ENCODE results near the gene YY1. TPM values are rescaled to one million over a fixed set of nuclear protein-coding genes. Genes with fewer than 3 reads are reported as not detected.
A peak's percentile ranks its signal among the peaks of the same experiment; 100 is the strongest.

Gene YY1
- polyA plus RNA-seq, 2 of the 4 experiments (the other 2 are of a cell fraction): 58.4 to 65.8 TPM

GRCh38 chr14:100213956-100214769 is 24.8 kb upstream of the YY1 start:
- Histone ChIP-seq H3K4me3 (peak overlapping the region; percentile 93), H3K4me1 (peaks cover 16% of the 10 kb centered on the region), H3K9me3 (no peaks in the 10 kb centered on the region), H3K4me2 (peak overlapping the region; percentile 100), H3K27ac (peak overlapping the region; percentile 96 to 98)
- 5% methylated on average over 42 of the region's 90 CpGs for WGBS (ENCODE audit: missing lambda C conversion rate)
- ATAC-seq (peak; percentile 96 to 97), DNase-seq (ENCODE audit: low read depth in 1 of 2, low spot score in 1 of 2) (peak; percentile 86 to 87), FAIRE-seq (no peak)
- ChIA-PET CTCF (interaction anchor here (1.0 to 3.9 kb wide), 6 partner anchors 11 to 106 kb away, joined by 3 to 21 read pairs (median 4); no protein-coding TSS in a partner anchor), POLR2A (interaction anchor here (0.6 to 1.8 kb wide), 8 partner anchors 8 to 231 kb away, joined by 3 to 11 read pairs (median 5); no protein-coding TSS in a partner anchor)
- 0 out of 2 replicates have a peak, but pooled peaks have one; percentile 23 for TF ChIP-seq RFX5 (IDR thresholded peaks at IDR 0.05)
- peak; percentile 90; the same call in 1 of the 2 replicates for TF ChIP-seq PHF8 (IDR thresholded peaks at IDR 0.05; ENCODE audit: borderline replicate concordance, low read depth)
- no peak for TF ChIP-seq HES2 (IDR thresholded peaks at IDR 0.05)
- no peak for TF ChIP-seq CEBPB (IDR thresholded peaks at IDR 0.05)
- TF ChIP-seq, protein P1, sequence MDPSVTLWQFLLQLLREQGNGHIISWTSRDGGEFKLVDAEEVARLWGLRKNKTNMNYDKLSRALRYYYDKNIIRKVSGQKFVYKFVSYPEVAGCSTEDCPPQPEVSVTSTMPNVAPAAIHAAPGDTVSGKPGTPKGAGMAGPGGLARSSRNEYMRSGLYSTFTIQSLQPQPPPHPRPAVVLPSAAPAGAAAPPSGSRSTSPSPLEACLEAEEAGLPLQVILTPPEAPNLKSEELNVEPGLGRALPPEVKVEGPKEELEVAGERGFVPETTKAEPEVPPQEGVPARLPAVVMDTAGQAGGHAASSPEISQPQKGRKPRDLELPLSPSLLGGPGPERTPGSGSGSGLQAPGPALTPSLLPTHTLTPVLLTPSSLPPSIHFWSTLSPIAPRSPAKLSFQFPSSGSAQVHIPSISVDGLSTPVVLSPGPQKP (IDR thresholded peaks at IDR 0.05; ENCODE audit: low read depth, low read length): no peak
- TF ChIP-seq GATA3 (IDR thresholded peaks at IDR 0.05; ENCODE audit: borderline replicate concordance): no peak
- TF ChIP-seq, protein P2, sequence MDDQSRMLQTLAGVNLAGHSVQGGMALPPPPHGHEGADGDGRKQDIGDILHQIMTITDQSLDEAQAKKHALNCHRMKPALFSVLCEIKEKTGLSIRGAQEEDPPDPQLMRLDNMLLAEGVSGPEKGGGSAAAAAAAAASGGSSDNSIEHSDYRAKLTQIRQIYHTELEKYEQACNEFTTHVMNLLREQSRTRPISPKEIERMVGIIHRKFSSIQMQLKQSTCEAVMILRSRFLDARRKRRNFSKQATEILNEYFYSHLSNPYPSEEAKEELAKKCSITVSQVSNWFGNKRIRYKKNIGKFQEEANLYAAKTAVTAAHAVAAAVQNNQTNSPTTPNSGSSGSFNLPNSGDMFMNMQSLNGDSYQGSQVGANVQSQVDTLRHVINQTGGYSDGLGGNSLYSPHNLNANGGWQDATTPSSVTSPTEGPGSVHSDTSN (IDR thresholded peaks at IDR 0.05): 0 out of 2 replicates have a peak, but pooled peaks have one; percentile 22
- TF ChIP-seq RAD21 (conservative IDR thresholded peaks at IDR 0.05 in 1 of 2, IDR thresholded peaks at IDR 0.05 in 1 of 2): peak in 1 of 2 experiments; percentile 29; a peak in 1 of 5 replicates
- TF ChIP-seq, protein P3, sequence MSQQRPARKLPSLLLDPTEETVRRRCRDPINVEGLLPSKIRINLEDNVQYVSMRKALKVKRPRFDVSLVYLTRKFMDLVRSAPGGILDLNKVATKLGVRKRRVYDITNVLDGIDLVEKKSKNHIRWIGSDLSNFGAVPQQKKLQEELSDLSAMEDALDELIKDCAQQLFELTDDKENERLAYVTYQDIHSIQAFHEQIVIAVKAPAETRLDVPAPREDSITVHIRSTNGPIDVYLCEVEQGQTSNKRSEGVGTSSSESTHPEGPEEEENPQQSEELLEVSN (IDR thresholded peaks at IDR 0.05; ENCODE audit: borderline replicate concordance, low read depth): peak; percentile 68
- TF ChIP-seq, protein P4, sequence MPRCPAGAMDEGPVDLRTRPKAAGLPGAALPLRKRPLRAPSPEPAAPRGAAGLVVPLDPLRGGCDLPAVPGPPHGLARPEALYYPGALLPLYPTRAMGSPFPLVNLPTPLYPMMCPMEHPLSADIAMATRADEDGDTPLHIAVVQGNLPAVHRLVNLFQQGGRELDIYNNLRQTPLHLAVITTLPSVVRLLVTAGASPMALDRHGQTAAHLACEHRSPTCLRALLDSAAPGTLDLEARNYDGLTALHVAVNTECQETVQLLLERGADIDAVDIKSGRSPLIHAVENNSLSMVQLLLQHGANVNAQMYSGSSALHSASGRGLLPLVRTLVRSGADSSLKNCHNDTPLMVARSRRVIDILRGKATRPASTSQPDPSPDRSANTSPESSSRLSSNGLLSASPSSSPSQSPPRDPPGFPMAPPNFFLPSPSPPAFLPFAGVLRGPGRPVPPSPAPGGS (IDR thresholded peaks at IDR 0.05): peak; percentile 83
- TF ChIP-seq FOSL2 (IDR thresholded peaks at IDR 0.05): no peak
- 0 out of 2 replicates have a peak, but pooled peaks have one; percentile 30 for TF ChIP-seq FOSL2 (CRISPR knock-in tag; IDR thresholded peaks at IDR 0.05)
- TF ChIP-seq JUNB (IDR thresholded peaks at IDR 0.05): no peak
- TF ChIP-seq SREBF2 (IDR thresholded peaks at IDR 0.05): no peak
- TF ChIP-seq HOXB13 (CRISPR knock-in tag; IDR thresholded peaks at IDR 0.05; ENCODE audit: low read depth): 0 out of 2 replicates have a peak, but pooled peaks have one; percentile 12
- no peak for TF ChIP-seq ZC3H11A (IDR thresholded peaks at IDR 0.05)
- TF ChIP-seq MAFK (IDR thresholded peaks at IDR 0.05; ENCODE audit: partially characterized antibody): no peak
- TF ChIP-seq MYC (IDR thresholded peaks at IDR 0.05; ENCODE audit: borderline replicate concordance, low read length): 0 out of 2 replicates have a peak, but pooled peaks have one; percentile 22
- no peak for TF ChIP-seq CHD2 (IDR thresholded peaks at IDR 0.05; ENCODE audit: low read length, partially characterized antibody)
- no peak for TF ChIP-seq POLR2AphosphoS2 (conservative IDR thresholded peaks at IDR 0.05; ENCODE audit: low read length)
- TF ChIP-seq TP53 (CRISPR knock-in tag; IDR thresholded peaks at IDR 0.05): no peak
- TF ChIP-seq HOXB5 (CRISPR knock-in tag; IDR thresholded peaks at IDR 0.05): no peak
- TF ChIP-seq POLR2A (IDR thresholded peaks at IDR 0.05; ENCODE audit: low read length): peak; percentile 87
- TF ChIP-seq, protein P5, sequence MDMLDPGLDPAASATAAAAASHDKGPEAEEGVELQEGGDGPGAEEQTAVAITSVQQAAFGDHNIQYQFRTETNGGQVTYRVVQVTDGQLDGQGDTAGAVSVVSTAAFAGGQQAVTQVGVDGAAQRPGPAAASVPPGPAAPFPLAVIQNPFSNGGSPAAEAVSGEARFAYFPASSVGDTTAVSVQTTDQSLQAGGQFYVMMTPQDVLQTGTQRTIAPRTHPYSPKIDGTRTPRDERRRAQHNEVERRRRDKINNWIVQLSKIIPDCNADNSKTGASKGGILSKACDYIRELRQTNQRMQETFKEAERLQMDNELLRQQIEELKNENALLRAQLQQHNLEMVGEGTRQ (IDR thresholded peaks at IDR 0.05): no peak
- peak; percentile 64 to 84; a peak in 3 of 5 replicates for TF ChIP-seq JUN (IDR thresholded peaks at IDR 0.05)
- 0 out of 2 replicates have a peak, but pooled peaks have one; percentile 39 for TF ChIP-seq TFCP2L1 (CRISPR knock-in tag; IDR thresholded peaks at IDR 0.05)
- TF ChIP-seq, protein P6, sequence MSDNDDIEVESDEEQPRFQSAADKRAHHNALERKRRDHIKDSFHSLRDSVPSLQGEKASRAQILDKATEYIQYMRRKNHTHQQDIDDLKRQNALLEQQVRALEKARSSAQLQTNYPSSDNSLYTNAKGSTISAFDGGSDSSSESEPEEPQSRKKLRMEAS (IDR thresholded peaks at IDR 0.05): peak; percentile 66
- no peak for TF ChIP-seq EHMT2 (IDR thresholded peaks at IDR 0.05; ENCODE audit: low read depth)
- peak; percentile 64; the same call in 1 of the 2 replicates for TF ChIP-seq HMGXB4 (CRISPR knock-in tag; IDR thresholded peaks at IDR 0.05; ENCODE audit: borderline replicate concordance)
- TF ChIP-seq, protein P7, sequence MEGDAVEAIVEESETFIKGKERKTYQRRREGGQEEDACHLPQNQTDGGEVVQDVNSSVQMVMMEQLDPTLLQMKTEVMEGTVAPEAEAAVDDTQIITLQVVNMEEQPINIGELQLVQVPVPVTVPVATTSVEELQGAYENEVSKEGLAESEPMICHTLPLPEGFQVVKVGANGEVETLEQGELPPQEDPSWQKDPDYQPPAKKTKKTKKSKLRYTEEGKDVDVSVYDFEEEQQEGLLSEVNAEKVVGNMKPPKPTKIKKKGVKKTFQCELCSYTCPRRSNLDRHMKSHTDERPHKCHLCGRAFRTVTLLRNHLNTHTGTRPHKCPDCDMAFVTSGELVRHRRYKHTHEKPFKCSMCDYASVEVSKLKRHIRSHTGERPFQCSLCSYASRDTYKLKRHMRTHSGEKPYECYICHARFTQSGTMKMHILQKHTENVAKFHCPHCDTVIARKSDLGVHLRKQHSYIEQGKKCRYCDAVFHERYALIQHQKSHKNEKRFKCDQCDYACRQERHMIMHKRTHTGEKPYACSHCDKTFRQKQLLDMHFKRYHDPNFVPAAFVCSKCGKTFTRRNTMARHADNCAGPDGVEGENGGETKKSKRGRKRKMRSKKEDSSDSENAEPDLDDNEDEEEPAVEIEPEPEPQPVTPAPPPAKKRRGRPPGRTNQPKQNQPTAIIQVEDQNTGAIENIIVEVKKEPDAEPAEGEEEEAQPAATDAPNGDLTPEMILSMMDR (IDR thresholded peaks at IDR 0.05): no peak

Measured in A549 (cell line).